Gastrocnemius medialis (tissue), 4 donors: ENCODE data around the gene DLX4. TPM values are rescaled to one million over a fixed set of nuclear protein-coding genes. Genes with fewer than 3 reads are reported as not detected.

Experiments used
- ATAC-seq, 2 donors: fragments of 150-250 bp; one replicate each; pipeline ENCODE4 v1.9.1; 2016
- DNase-seq, 2 donors: peaks; one replicate each; pipeline ENCODE4 v3.0.0-alpha.2; 2019
- H3K27ac ChIP-seq, 4 donors: fragments of 200-600 bp; sonication (generic); 1 replicate in 1 of 4; 2 replicates in 3 of 4; pipeline ENCODE4 v1.5.1; 2016 to 2018; ENCODE audit warnings: mild to moderate bottlenecking in 2 of 4, moderate library complexity in 1 of 4
- H3K27me3 ChIP-seq, 3 donors: fragments of 200-600 bp; sonication (generic) in 2 of 3; 1 replicate in 1 of 3; 2 replicates in 2 of 3; pipeline versions ENCODE4 v1.5.1 to v1.6.0; 2016 to 2019; ENCODE audit warnings: mild to moderate bottlenecking in 1 of 3, moderate library complexity in 1 of 3
- H3K36me3 ChIP-seq, 2 donors: fragments of 200-600 bp; sonication (generic) in 1 of 2; one replicate each; pipeline ENCODE4 v1.5.1; 2017 to 2018
- H3K4me1 ChIP-seq, 2 donors: fragments of 200-600 bp; sonication (generic) in 1 of 2; one replicate each; pipeline ENCODE4 v1.5.1; 2016 to 2017; ENCODE audit warnings: mild to moderate bottlenecking in 2 of 2
- H3K4me3 ChIP-seq, 4 donors: fragments of 200-600 bp; sonication (generic) in 3 of 4; 1 replicate in 1 of 4; 2 replicates in 3 of 4; pipeline ENCODE4 v1.5.1; 2016 to 2019; ENCODE audit warnings: mild to moderate bottlenecking in 2 of 4
- H3K9me3 ChIP-seq, 3 donors: fragments of 200-600 bp; sonication (generic) in 2 of 3; 1 replicate in 1 of 3; 2 replicates in 2 of 3; pipeline ENCODE4 v1.5.1; 2016 to 2019
- CTCF ChIP-seq, 5 experiments: fragments of 450-650 bp in 3 of 5; fragments of 200-600 bp in 2 of 5; sonication (generic) in 2 of 5; IDR thresholded peaks in 4 of 5; conservative IDR thresholded peaks in 1 of 5; 1 replicate in 4 of 5; 2 replicates in 1 of 5; pipeline ENCODE4 v1.5.1; 2016 to 2019; ENCODE audit warnings: antibody characterized with exemption in 5 of 5, mild to moderate bottlenecking in 3 of 5, moderate library complexity in 3 of 5
- POLR2A ChIP-seq, 2 donors: fragments of 450-650 bp; IDR thresholded peaks; one replicate each; pipeline ENCODE4 v1.6.1; 2017; ENCODE audit warnings: antibody characterized with exemption in 2 of 2, mild to moderate bottlenecking in 2 of 2, moderate library complexity in 2 of 2
- in situ Hi-C, 4 donors: fragments of 200-750 bp; cut with MboI; loops; one replicate each; pipeline versions ENCODE4 v1.15.0 to v1.8.0; 2017; ENCODE audit warnings: low sequenced_read_pairs in 4 of 4
- intact Hi-C: fragments of 100-400 bp; cut with DNase I; formaldehyde crosslinking; loops from one replicate; pipeline ENCODE4 v1.15.1; 2023; ENCODE audit warnings: low total_unique reads
- total RNA-seq, 4 donors: library from RNA; depleted of rRNA; stranded (reverse); fragments of >200 nt; gene quantifications; one replicate each; pipeline versions ENCODE4 v1.1.0 to v1.2.3, GENCODE V29; 2016

The DLX4 gene
- total RNA-seq, 4 donors from 2014 or later, result not detected

GRCh38 chr17:49932901-49933300, 36.1 kb upstream of the DLX4 start:
- H3K27me3 ChIP-seq, result peaks cover 0 to 14% (median 12%) of the 10 kb centered on the region in 3 donors

GRCh38 chr17:49935526-49936210, 33.3 kb upstream of the DLX4 start:
- Histone ChIP-seq H3K9me3 (no peaks in the 10 kb centered on the region), H3K36me3 (no peaks in the 10 kb centered on the region), H3K27me3 (peaks cover 0 to 17% (median 16%) of the 10 kb centered on the region in 3 donors), H3K4me1 (no peaks in the 10 kb centered on the region), H3K4me3 (no peak overlapping the region), H3K27ac (no peak overlapping the region)
- in situ Hi-C loops, result no loop called here
- intact Hi-C loops, result no loop called here
- ATAC-seq, result no peak
- no peak for TF ChIP-seq POLR2A (IDR thresholded peaks at IDR 0.05)
- no peak for TF ChIP-seq CTCF (IDR thresholded peaks at IDR 0.05 in 4 of 5, conservative IDR thresholded peaks at IDR 0.05 in 1 of 5)
- DNase-seq, result no peak

More at GRCh38 chr17:49932901-49933300, 36.1 kb upstream of the DLX4 start:
- DNase-seq, result no peak
- Histone ChIP-seq H3K27ac (no peak overlapping the region), H3K4me1 (no peaks in the 10 kb centered on the region), H3K9me3 (no peaks in the 10 kb centered on the region), H3K36me3 (no peaks in the 10 kb centered on the region), H3K4me3 (no peak overlapping the region)
- TF ChIP-seq POLR2A (IDR thresholded peaks at IDR 0.05), result no peak
- TF ChIP-seq CTCF (IDR thresholded peaks at IDR 0.05 in 4 of 5, conservative IDR thresholded peaks at IDR 0.05 in 1 of 5), result no peak
- no peak for ATAC-seq
- intact Hi-C loops (no loop called here), in situ Hi-C loops (no loop called here)

GRCh38 chr17:49936386-49936785, 32.6 kb upstream of the DLX4 start:
- in situ Hi-C loops (no loop called here), intact Hi-C loops (no loop called here)
- Histone ChIP-seq H3K27ac (no peak overlapping the region), H3K4me3 (no peak overlapping the region), H3K27me3 (peaks cover 0 to 16% (median 15%) of the 10 kb centered on the region in 3 donors), H3K9me3 (no peaks in the 10 kb centered on the region), H3K36me3 (no peaks in the 10 kb centered on the region), H3K4me1 (no peaks in the 10 kb centered on the region)
- ATAC-seq (no peak), DNase-seq (no peak)
- TF ChIP-seq CTCF (IDR thresholded peaks at IDR 0.05 in 4 of 5, conservative IDR thresholded peaks at IDR 0.05 in 1 of 5), result no peak
- no peak for TF ChIP-seq POLR2A (IDR thresholded peaks at IDR 0.05)

GRCh38 chr17:49939318-49939717, 29.7 kb upstream of the DLX4 start:
- in situ Hi-C loops, result no loop called here
- TF ChIP-seq POLR2A (IDR thresholded peaks at IDR 0.05), result no peak
- TF ChIP-seq CTCF (IDR thresholded peaks at IDR 0.05 in 4 of 5, conservative IDR thresholded peaks at IDR 0.05 in 1 of 5), result no peak
- Histone ChIP-seq H3K9me3 (no peaks in the 10 kb centered on the region), H3K4me1 (no peaks in the 10 kb centered on the region), H3K27me3 (peaks cover 8 to 17% (median 17%) of the 10 kb centered on the region in 3 donors), H3K27ac (no peak overlapping the region), H3K36me3 (no peaks in the 10 kb centered on the region), H3K4me3 (no peak overlapping the region)
- DNase-seq (no peak), ATAC-seq (no peak)
- intact Hi-C loops, result no loop called here

- Histone ChIP-seq H3K4me3 (no peak overlapping the region), H3K9me3 (no peaks in the 10 kb centered on the region), H3K27me3 (peaks cover 20 to 28% (median 20%) of the 10 kb centered on the region in 3 donors), H3K4me1 (no peaks in the 10 kb centered on the region), H3K36me3 (no peaks in the 10 kb centered on the region), H3K27ac (no peak overlapping the region)
- ATAC-seq (no peak), DNase-seq (no peak)
- TF ChIP-seq POLR2A (IDR thresholded peaks at IDR 0.05), result no peak
- TF ChIP-seq CTCF (IDR thresholded peaks at IDR 0.05 in 4 of 5, conservative IDR thresholded peaks at IDR 0.05 in 1 of 5), result no peak
- in situ Hi-C loops, result no loop called here
- intact Hi-C loops, result no loop called here
Observed at GRCh38 chr17:49941427-49941826, 27.6 kb upstream of the DLX4 start.
